LNCAP (cell line): Measurements from ENCODE around the gene NELL2.

Experiments used
- CTCF ChIP-seq: fragments of 450-650 bp; IDR thresholded peaks from 2 replicates; pipeline ENCODE4 v1.5.1; 2017; ENCODE audit warnings: mild to moderate bottlenecking

Gene NELL2

DNA sequence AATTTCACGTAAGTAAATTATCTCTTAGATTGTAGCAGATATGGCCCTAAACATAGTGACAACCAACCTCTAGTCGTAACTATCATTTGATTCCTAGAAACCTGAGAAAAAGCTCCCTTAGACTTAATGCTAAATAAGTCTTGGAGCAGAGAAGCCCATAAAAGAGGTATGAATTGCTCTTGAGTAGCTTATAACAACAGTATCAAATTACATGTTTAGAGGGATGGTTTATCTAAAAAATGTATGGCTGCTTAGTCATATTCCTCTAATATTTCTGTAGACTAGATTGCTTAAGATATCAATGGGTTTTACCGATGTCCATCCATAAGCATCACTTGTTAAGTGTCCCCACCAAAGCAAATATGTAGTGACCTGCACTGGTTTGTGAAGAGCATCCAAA is 259.7 kb downstream of the NELL2 start:
- TF ChIP-seq CTCF = no peak

DNA sequence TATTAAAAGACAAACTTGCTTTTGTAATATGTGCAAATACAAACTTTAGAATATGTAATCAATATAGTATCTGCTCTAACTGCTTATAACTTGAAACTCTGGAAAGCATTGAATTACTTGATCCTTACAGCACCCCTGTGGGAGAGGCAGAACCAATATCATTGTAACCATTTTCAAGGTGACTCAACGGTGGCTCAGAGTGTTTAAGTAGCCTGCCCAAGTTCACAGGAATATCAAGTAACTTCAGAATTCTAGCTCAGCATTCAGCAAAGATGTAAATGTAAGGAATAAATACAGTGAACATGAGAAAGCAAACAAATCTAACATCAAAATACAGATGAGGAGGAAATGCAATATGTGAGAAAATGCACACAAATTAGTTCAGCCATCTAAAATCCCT is 264.6 kb downstream of the NELL2 start:
- no peak for TF ChIP-seq CTCF

DNA sequence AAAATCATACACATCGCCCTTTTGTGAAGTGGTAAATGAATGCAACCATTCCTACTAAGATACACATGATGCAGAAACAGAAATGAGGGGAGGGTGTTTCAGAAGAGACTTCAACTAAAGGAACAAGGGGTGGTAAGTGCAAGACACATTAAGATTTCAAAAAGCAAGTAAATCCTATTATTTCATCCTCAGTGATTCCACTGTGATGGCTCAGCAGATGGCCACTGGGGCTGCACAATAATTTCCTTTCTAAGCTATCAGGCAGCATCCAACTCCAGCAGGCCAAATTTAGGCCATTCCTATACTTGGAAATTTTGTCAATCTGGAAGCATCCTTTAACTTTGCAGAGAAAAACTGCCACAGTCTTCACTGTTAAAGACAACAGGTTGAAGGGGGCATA is 272.4 kb downstream of the NELL2 start:
- TF ChIP-seq CTCF = no peak

DNA sequence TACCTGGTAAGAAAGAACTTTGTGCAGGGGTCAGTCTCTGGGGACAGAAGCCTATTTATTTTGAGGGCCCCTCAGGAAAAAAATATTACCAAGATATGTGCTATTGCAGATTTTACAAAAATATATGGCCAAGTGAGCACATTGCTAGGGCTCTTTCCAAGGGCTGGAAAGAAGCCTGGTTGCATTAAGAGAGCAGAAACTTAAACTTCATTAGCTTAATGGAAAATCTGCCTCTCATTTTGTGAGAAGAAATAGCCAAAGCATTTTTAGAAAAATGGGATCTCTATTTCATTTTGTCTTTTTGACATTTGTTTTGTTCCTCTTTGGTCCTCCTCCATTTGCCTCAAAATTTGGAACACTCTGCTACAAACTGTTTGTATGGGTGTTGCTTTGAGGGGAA is 283.5 kb downstream of the NELL2 start:
- TF ChIP-seq CTCF = no peak

DNA sequence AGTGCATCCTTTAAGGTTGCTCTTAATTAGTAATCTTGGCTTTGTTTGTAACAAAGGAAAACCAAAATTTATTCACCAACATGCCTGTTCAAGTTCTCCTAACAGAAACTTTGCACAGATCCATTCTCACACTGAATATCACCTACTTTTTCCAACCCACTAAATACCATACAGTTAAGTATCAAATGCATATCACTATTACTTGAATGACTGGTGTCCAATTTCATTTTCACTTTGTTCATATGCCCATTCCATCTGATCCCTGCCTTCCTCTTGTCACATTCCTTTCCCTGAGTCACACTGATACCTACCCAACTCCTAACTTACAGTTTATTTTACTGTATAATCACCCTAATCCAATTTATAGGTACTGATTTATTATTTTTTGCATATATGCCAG is 286.4 kb downstream of the NELL2 start:
- TF ChIP-seq CTCF = no peak

DNA sequence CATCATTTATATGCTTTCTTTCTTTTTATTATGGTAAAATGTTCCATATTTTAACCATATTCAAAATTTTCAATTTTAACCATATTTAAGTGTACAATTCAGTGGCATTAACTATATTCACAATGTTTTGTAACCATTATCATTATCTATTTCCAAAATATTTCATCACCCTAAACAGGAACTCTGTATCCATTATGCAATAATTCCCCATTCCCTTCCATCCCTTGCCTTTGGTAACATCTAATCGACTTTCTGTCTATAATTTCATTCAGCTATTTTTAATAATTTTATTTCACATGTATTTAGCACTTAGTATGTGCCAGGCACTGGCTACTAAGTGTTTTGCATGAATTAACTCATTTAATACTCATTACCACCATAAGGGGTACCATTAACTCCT is 287.5 kb downstream of the NELL2 start:
- TF ChIP-seq CTCF = no peak

DNA sequence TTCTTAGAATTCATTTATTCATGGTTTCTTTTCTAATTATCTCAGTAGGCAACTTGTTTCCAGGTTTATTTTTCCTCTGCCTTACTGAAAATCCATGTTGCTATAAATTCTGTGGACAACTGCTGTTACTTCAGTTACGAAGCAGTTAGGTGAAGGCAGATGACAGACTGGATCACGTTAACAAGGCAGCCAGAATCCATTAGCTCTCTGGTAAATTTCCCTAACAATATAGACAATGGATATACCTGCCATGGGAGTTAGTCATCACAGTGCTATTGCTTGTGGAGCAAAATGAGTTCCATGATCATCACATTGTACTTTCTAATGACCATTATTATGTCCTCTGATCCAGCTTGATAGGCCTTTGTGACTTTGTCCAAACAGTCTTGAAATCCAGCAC is 291.5 kb downstream of the NELL2 start:
- TF ChIP-seq CTCF = no peak

- no peak for TF ChIP-seq CTCF
Observed at GRCh38 chr12:44582521-44582920, 293.6 kb downstream of the NELL2 start.
